RWPE1 (cell line): ENCODE data around the gene IDH3G.

ENCODE experiments used
- CTCF ChIA-PET: fragments of 350-600 bp; sonication (Branson Sonifier 250); formaldehyde crosslinking; extraction: SDS; loops from one replicate; lab custom pipeline; 2021; lab: Yijun Ruan, JAX
- POLR2A ChIA-PET: fragments of 400-600 bp; formaldehyde crosslinking; extraction: SDS; loops from one replicate; lab custom pipeline; 2020; ENCODE audit warnings: antibody characterized with exemption; ENCODE audit not compliant: low non-redundant PET; lab: Yijun Ruan, JAX
- DNase-seq: peaks from one replicate; pipeline ENCODE4 v3.0.0; 2012; ENCODE audit warnings: low spot score
- H3K27ac ChIP-seq: fragments of 450-650 bp; 2 replicates; pipeline ENCODE4 v1.5.1; 2017
- TF ChIP-seq, protein P1 (sequence below): fragments of 450-650 bp; conservative IDR thresholded peaks from 2 replicates; pipeline ENCODE4 v1.5.1; 2017; ENCODE audit warnings: low read depth, mild to moderate bottlenecking

The IDH3G gene

DNA sequence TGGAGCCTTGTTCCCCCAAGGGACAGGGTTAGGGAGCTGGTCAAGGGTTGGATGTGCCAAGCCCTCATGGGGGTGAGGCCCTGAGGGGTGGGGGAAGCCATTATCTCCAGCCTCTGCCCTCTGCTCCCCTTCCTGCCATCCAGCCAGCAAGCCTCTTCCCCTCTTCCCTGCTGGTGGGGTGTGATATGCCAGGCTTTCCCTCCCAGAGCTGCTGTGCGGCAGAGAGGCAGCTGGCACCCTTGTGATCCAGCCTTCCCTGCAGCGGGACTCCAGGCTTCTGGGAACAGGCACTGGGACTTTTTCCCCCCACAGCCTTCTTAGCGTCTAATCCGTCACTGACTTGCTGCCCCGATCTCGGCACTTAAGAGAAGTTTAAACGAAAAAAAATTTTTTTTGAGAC lies 6.6 kb upstream of the IDH3G start:
- no peak overlapping the region for H3K27ac ChIP-seq
- ChIA-PET CTCF (no interaction called here), POLR2A (no interaction called here)
- DNase-seq: no peak
- TF ChIP-seq, protein P1, sequence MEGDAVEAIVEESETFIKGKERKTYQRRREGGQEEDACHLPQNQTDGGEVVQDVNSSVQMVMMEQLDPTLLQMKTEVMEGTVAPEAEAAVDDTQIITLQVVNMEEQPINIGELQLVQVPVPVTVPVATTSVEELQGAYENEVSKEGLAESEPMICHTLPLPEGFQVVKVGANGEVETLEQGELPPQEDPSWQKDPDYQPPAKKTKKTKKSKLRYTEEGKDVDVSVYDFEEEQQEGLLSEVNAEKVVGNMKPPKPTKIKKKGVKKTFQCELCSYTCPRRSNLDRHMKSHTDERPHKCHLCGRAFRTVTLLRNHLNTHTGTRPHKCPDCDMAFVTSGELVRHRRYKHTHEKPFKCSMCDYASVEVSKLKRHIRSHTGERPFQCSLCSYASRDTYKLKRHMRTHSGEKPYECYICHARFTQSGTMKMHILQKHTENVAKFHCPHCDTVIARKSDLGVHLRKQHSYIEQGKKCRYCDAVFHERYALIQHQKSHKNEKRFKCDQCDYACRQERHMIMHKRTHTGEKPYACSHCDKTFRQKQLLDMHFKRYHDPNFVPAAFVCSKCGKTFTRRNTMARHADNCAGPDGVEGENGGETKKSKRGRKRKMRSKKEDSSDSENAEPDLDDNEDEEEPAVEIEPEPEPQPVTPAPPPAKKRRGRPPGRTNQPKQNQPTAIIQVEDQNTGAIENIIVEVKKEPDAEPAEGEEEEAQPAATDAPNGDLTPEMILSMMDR: no peak

GRCh38 chrX:153800177-153800722 lies 6.1 kb upstream of the IDH3G start:
- TF ChIP-seq, protein P1: no peak
- DNase-seq: no peak
- ChIA-PET CTCF (no interaction called here), POLR2A (no interaction called here)
- no peak overlapping the region for H3K27ac ChIP-seq

- TF ChIP-seq, protein P1: no peak
- POLR2A ChIA-PET: no interaction called here
- CTCF ChIA-PET: interaction anchor here (0.9 kb wide), 1 partner anchor 20 kb away, joined by 4 read pairs; no protein-coding TSS in a partner anchor
- DNase-seq: no peak
- H3K27ac ChIP-seq: peak overlapping the region; percentile 21
Measured at GRCh38 chrX:153799326-153799725, 5.2 kb upstream of the IDH3G start.

GRCh38 chrX:153797415-153798015 lies 3.3 kb upstream of the IDH3G start:
- H3K27ac ChIP-seq: no peak overlapping the region
- ChIA-PET CTCF (no interaction called here), POLR2A (no interaction called here)
- DNase-seq: no peak
- TF ChIP-seq, protein P1: no peak

GRCh38 chrX:153794897-153795816 lies 982 bp upstream of the IDH3G start:
- DNase-seq: no peak
- peak overlapping the region; percentile 90 for H3K27ac ChIP-seq
- TF ChIP-seq, protein P1: no peak
- POLR2A ChIA-PET: interaction anchor here (0.5 to 1.4 kb wide), 2 partner anchors 115 to 133 kb away, joined by 3 to 4 read pairs; no protein-coding TSS in a partner anchor
- CTCF ChIA-PET: no interaction called here

DNA sequence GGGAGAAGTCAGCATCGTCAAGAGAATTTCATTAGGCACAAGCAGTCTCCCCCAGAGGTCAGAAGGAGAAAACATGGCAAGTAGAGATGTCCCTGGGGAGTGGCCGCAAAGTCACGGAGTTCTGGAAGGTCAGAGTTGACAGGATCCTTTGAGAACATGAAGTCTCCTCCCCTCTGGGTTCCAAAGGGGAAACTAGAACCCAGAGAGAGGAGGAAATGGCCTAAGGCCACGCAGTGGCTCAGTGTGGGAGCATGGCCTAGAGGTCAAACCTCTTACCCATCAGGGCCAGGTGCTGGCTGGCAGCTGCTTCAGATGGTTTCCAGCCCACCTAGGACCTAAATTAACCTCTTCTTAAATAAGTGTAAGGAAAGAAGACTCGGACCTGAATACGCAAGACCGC lies 884 bp downstream of the IDH3G start:
- ChIA-PET POLR2A (no interaction called here), CTCF (no interaction called here)
- peak overlapping the region; percentile 90 for H3K27ac ChIP-seq
- TF ChIP-seq, protein P1: no peak
- no peak for DNase-seq
